ENCODE results near the gene PATE3.

GRCh38 chr11:125797641-125798040, 9.7 kb downstream of the PATE3 start:
- TF ChIP-seq CTCF (IDR thresholded peaks at IDR 0.05; ENCODE audit: low read depth, low read length, poor library complexity, severe bottlenecking) = no peak
- no peak for TF ChIP-seq EZH2phosphoT487 (IDR thresholded peaks at IDR 0.05; ENCODE audit: borderline replicate concordance, low read length)

Measured in DOHH2 (cell line).